Activated CD8-positive, alpha-beta memory T cell treated with anti-CD3 and anti-CD28 coated beads, Interleukin-2, amount 50 U/mL, for 4 hours (primary cell): ENCODE results near the gene RAD50.

Source experiments
- DNase-seq: peaks from one replicate; pipeline ENCODE4 v3.0.0-alpha.2; 2020

RAD50 gene

GRCh38 chr5:132662925-132663770, 106.4 kb downstream of the RAD50 start:
- no peak for DNase-seq

DNA sequence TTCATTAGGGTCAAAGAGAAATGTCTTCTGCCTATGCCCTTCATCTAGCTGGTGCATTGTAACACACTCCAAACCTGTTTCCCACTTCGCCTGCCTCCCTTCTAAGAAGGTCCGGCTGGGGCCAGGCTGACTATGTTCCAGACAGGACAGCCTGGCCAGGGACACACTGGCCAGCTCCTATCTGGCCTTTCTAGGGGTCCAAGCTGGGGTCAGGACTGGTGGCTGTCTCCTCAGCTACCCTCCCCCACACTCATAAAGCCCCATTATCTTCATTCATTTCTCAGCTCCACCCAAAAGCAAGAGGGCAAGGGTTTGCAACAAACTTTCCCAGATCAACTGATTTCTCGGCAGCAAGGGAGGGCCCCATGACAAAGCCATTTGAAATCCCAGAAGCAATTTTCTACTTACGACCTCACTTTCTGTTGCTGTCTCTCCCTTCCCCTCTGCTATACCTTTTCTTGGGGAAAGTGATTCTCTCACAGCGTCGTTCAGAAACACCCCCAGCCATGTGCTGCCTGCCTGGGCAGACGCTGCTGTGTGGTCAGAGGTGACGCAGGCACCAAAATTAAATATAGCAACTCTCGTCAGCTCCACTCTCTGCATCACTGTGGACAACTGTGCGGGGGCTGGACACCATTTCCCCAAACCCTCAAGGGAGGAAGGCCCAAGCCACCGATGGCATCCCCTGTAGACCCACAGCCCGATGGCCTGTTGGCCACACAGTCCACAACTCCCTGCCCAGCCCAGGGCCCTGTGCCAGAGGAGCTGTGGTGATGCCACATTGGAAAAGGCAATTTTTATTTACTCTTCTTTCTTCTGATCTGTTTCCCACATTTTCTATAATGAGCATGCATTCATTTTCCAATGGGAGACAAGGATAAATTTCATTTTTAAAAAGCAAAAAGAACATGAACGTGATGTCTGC, 107.3 kb downstream of the RAD50 start:
- no peak for DNase-seq

- DNase-seq = no peak
Observed at GRCh38 chr5:132664696-132665209, 108.0 kb downstream of the RAD50 start.

DNA sequence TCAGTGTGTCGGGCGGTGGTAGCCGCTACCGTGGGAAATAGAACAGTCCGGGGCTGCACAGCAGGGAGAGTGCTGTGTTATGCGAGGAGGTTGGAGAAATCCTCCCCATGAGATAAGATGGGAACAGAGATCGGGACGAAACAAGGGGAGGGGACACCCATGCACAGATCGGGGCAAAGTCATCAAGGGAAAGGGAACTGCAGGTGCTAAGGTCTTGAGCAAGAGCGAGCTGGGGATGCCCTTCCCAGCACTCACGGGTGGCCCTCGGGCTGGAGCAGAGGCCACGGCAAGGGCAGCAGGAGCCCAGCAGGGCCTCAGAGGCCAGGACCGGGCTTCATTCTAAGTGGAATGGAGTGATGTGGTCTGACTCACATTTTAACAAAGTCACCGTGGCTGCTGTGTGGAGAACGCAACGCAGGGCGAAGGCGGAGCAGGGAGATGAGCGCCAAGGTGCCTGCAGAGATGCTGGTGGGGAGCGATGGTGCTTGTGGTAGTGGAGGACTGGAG, 108.8 kb downstream of the RAD50 start:
- no peak for DNase-seq

GRCh38 chr5:132666310-132667123, 109.7 kb downstream of the RAD50 start:
- no peak for DNase-seq

DNA sequence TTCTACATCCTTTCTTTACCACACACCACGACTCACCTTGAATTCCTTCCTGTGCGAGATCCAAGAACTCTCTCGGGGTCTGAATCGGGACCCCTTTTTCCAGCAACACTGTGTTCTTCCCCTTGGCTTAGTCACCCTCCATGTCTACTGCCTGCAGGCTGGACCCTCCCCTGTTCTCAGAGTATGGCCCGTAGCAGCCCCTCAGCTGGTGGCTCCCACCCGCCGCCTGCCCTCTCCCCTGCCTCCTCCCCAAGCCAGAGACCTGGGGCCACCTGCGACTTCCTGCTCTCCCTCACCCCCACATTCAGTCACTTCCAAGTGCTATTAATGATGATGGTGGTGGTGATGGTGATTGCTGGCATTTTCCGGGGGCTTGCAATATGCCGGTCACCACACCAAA, 110.5 kb downstream of the RAD50 start:
- no peak for DNase-seq

DNA sequence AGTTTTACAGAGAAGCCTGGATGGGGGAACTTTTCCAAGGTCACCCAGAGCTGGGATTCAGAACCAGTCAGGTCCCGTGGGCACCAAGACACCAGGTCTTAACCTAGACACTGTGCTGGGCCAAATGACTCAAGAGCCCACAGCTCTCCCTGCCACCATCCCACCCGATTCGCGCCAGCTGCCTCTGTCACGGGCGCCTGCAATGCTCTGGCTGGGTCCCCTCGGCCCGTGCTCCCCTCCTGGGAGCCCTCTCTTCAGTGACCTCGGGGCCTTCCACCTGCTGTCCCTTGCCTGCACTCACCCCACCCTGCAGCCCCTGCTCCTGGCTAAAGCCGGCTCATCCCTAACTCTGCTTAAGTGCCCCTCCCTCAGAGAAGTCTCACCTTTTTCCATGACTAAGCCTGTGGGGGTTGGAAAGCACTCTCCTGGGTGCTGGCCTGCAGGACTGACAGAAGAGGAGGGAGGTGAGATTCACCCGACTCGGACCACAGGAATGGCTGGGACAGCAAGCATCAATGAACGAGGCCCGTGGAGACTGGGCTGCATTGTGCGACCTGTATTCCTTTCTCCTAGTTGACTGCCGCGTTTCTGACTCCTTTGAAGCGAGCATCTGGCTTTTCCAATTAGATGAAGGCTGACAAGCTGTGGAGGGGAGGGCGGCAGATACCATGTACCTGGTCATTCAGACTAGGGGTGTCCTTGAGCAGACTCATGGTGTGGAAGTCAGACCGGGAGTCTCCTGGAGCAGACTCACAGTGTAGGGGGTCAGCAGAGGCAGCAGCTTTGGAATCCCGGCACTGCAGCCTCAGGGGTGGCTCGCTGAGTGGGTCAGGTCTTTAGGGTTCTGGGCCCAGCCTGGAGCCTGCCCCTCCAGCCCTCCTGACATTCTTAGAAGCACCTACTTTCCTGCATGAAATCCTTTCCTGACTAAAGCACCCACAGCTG, 111.3 kb downstream of the RAD50 start:
- DNase-seq = no peak

- no peak for DNase-seq
Observed at GRCh38 chr5:132668706-132669454, 112.1 kb downstream of the RAD50 start.

GRCh38 chr5:132669455-132669820, 112.7 kb downstream of the RAD50 start:
- no peak for DNase-seq

DNA sequence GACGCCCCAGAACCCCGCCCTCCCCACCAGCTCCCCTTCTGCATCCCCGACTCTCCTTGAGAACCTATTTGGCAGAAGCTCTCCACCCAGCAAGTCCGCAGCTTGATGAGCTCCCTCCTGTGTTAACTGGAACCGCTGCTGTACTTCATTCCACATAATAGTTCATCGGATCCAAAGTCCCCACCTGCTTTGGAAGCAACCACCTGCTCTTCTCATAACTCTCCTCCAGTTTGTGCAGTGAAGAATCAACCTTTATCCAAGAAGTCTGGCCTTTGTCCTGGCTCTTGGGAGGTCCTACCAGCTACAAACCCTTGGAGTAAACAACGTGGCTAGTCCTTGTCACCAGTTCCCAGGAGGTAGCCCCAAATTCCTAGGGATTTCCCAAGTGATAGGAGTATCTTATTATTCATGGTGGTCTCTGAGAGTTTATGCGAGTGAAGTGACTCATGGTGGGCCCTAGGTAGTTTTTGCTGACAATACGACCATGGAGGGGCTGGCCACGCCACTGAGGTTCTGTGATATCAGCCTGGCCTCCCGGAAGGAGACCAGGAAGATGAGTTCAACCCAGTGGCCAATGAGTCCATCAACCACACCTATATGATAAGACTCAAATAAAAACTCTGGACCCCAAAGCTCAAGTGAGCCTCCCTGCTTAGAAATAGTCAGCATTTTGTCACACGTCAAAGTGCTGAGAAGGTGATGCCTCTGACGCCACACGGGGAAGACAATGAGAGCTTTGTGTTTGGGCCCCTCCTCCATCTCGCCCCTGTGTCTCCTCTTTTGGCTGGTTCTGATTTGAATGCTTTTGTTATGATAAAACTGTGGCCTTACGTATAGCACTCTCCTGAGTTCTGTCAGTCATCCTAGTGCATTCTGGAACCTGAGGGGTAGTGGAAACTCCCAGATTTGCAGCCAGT, 113.4 kb downstream of the RAD50 start:
- DNase-seq = no peak

DNA sequence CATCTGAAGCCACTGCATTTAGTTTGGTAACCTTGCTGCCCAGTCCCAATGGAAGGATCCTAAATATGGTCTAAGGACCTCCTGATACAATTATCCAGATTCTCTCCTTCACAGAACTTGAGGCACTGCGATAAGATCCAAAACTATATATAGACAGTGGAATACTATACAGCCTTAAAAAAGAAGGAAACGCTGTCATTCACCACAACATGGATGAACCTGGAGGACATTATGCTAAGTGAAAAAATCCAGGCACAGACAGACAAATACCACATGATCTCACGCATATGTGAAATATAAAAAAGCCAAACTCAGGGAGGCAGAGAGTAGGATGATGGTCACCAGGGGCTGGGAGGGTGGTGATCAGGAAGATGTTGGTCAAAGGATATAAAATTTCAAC, 114.2 kb downstream of the RAD50 start:
- no peak for DNase-seq

- no peak for DNase-seq
Observed at GRCh38 chr5:132673488-132673887, 116.7 kb downstream of the RAD50 start.

DNA sequence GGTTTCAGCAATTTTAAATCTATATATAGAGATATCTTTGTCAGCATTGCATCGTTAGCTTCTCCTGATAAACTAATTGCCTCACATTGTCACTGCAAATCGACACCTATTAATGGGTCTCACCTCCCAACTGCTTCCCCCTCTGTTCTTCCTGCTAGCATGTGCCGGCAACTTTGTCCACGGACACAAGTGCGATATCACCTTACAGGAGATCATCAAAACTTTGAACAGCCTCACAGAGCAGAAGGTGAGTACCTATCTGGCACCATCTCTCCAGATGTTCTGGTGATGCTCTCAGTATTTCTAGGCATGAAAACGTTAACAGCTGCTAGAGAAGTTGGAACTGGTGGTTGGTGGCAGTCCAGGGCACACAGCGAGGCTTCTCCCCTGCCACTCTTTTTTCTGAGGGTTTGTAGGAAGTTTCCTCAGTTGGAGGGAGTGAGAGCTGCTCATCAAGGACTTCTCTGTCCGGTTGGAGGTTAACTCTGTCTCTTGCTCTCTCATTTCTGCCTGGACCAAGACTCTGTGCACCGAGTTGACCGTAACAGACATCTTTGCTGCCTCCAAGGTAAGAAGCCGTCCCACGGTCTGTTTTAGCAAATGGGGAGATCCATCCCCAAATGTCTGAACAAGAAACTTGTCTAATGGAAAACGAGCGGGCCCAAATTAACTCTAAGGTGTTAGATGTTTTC, 117.3 kb downstream of the RAD50 start, which contains the start of gene IL4:
Gene IL4, plus strand, starts transcription at position 51 of the 692 bp plus-strand sequence. Its CDS starts 62 bp downstream, at position 113.
- DNase-seq = no peak

DNA sequence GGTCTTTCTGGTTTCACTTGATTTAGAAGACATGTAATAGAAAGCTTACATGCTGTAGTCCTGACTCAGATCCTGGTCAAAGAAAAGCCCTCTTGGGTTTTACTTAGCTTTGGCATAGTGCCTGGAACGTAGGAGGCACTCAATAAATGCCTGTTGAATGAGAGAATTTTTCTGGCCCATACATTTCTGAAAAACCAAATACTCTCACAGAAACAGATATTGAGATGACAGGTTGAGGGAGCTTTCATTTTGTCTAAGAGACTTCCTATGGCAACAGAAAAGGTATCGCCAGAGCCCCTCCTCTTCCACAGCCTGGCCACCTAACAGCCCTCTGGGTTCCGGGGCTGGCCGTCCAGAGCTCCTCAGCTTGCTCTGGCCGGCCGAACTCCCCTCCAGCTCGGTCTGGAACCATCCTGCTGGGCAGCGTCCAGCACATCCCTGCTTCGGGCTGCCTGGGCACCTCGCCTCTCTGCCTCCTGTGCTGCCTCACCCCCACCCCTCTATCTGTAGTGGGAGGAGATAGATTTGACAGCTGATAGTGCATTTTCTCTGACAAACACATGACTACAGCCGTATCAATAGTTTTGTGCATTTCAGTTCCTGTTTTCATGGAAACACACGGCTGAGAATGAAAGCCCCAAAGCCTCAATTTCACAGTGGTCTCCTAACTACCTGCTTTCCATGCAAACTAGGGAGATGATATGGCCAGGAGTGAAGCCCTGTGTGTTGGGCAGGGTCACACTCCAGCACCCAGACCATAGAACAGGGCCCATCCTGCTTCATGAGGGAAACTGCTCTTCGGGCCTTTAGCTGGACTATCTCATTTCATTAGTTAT, 118.1 kb downstream of the RAD50 start:
- DNase-seq = no peak

DNA sequence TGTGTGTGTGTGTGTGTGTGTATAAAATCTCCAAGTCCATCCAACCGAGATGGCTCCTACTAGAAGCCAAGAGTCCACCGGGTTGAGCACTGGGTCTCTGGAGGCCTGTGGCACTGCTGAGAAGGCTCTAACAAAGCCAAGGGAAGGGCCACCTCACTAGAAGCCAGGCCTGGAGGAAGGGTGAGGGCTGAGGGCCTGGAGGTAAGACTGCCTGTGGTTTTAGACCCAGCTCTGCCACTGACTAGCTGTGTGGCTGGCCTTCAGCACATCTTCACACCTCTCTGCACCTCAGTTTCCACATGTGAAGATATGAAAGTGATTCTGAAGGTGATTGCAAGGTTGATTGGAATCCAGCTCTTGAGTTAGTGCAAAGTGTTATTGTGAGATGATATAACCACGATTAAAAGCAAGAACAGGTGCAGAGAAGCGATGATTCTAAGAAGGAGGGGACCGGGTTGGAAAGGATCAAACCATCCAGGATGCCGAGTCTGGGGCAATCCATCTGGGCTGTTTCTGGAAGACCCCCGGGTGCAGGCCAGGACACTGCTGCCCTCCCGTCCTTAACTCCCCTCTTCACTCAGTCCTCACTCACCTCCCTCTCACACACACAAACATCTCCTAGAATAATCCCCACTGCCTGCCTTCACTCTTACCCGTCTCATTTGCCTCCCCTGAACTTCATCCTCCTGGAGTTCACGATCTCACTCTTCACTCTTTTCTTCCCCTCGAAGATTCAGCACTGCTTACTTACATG, 119.3 kb downstream of the RAD50 start:
- DNase-seq = no peak

DNA sequence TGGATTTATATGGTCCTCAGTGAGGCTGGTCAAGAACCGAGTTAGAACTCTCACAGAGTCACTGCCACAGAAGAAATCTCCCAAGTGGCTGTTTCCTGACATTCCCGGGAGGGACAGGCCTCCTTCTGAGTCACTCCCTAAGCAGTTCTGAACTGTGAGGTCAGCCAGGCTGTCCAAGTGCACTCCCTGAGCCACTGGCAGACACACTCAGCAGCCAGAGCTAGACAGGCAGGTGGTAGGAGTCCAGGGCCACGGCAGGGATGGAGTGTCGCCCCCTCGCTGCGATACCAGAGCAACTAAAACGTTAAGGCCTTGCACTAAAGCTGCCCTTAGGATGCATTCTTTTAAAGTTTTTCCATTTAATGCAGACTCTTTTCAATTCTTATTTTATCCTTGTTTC, 120.4 kb downstream of the RAD50 start:
- no peak for DNase-seq
